ENCODE results near the gene PLOD1.

The PLOD1 gene

GRCh38 chr1:11940260-11940921 lies 5.9 kb downstream of the PLOD1 start:
- no peak for DNase-seq

GRCh38 chr1:11942280-11942679 lies 7.8 kb downstream of the PLOD1 start:
- DNase-seq: no peak

GRCh38 chr1:11943619-11944018 lies 9.1 kb downstream of the PLOD1 start:
- no peak for DNase-seq

GRCh38 chr1:11944358-11944931 lies 9.9 kb downstream of the PLOD1 start:
- DNase-seq: no peak

- DNase-seq: no peak
Measured at GRCh38 chr1:11946647-11947046, 12.1 kb downstream of the PLOD1 start.

GRCh38 chr1:11948822-11949458 lies 14.4 kb downstream of the PLOD1 start:
- DNase-seq: no peak

- no peak for DNase-seq
Measured at GRCh38 chr1:11951901-11952300, 17.4 kb downstream of the PLOD1 start.

- DNase-seq: no peak
Measured at GRCh38 chr1:11952455-11953109, 18.1 kb downstream of the PLOD1 start.

- no peak for DNase-seq
Measured at GRCh38 chr1:11955221-11955620, 20.7 kb downstream of the PLOD1 start.

- no peak for DNase-seq
Measured at GRCh38 chr1:11957398-11957797, 22.9 kb downstream of the PLOD1 start.

- no peak for DNase-seq
Measured at GRCh38 chr1:11957897-11958296, 23.4 kb downstream of the PLOD1 start.

- DNase-seq: no peak
Measured at GRCh38 chr1:11960276-11960675, 25.8 kb downstream of the PLOD1 start.

GRCh38 chr1:11960715-11961114 lies 26.2 kb downstream of the PLOD1 start:
- DNase-seq: peak in 1 of 2 donors; percentile 50

- DNase-seq: no peak
Measured at GRCh38 chr1:11961230-11961629, 26.7 kb downstream of the PLOD1 start.

- no peak for DNase-seq
Measured at GRCh38 chr1:11963622-11964021, 29.1 kb downstream of the PLOD1 start.

- DNase-seq: no peak
Measured at GRCh38 chr1:11964656-11965055, 30.1 kb downstream of the PLOD1 start.

GRCh38 chr1:11967028-11967547 lies 32.6 kb downstream of the PLOD1 start:
- no peak for DNase-seq

GRCh38 chr1:11970441-11971185 lies 36.1 kb downstream of the PLOD1 start:
- DNase-seq: no peak

- no peak for DNase-seq
Measured at GRCh38 chr1:11977625-11978024, 43.1 kb downstream of the PLOD1 start.

- no peak for DNase-seq
Measured at GRCh38 chr1:11978301-11978700, 43.8 kb downstream of the PLOD1 start.

GRCh38 chr1:11979028-11979850 lies 44.7 kb downstream of the PLOD1 start:
- DNase-seq: no peak

All from bone marrow (tissue), 2 donors.